ENCODE measurements around the gene MIPEP. TPM values are rescaled to one million over a fixed set of nuclear protein-coding genes. Genes with fewer than 3 reads are reported as not detected.

The MIPEP gene
- polyA plus RNA-seq, 10 donors, result 7.4 to 21.6 (median 8.6) TPM

DNA sequence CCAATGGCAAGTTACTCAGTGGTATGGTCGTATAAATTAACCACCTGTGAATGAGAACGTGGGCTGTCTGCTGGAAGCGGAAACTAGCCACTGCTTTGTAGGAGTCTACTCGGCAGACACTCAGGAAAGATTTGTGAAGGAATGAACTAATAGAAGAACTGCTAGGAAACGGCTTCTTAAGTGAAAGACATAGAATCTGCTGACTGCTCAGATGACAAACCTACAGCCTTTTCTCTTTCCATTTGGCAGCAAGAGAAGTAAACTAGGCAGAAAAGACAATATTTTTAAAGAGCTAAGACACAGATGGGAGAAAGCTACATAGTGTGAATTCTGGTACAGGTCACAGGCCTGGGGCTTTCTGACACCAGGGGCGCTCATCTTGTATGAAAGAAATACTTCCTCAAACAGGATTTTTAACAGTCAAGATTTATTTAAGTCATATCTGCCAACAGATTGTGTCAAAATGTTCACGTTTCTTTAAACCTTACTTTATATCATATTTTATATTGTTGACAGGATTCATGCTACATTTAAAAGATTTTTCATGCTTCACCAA lies 78.4 kb downstream of the MIPEP start:
- peak in 1 of 3 donors; percentile 34 for DNase-seq

DNA sequence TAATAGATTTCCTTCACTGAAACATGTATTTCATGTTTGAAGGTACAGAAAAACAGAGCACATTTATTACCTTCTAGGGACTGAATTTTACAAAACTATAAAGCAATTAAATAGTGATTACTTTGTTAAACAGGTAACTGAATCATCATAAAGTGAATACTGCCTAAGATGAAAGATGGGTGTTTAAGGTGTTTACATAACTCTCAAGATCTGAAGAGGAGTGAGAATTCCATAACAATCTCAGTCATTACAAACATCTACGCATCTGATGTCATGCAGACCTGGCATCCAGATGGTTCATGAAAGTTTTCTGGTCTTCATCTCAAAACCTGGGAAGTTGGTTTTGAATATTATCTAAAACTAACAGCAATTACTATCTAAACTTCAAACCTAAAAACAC lies 80.4 kb downstream of the MIPEP start:
- no peak for DNase-seq

DNA sequence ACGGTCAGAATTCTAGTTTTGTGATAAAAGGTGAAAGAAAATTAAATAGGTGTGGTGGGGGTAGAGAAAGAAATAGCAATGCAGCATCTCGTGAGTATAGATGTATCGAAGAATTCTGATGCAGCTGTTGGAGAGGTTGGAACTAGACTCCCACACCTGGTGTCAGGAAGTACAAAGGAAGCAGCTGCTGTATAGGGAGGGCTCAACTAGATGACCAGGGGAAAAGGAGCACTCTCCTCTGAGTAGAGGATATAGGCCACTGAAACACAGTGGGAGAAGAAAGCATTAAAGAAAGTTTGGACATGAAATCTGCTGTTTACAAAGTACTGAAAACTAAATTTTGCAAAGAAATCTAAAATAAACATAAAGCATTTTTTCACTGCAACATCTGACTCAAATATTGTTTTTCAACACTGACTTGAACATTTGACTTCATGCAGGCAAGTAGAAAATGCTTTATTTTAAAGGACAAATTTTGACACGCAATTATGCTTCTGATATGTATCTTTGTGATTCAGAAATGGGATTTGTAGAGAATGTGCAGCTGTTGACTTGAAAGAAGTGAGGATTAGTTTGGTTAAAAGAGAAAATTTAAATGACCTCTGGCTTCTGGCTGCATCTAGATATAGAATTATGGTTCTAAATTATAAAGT lies 82.2 kb downstream of the MIPEP start:
- no peak for DNase-seq

DNA sequence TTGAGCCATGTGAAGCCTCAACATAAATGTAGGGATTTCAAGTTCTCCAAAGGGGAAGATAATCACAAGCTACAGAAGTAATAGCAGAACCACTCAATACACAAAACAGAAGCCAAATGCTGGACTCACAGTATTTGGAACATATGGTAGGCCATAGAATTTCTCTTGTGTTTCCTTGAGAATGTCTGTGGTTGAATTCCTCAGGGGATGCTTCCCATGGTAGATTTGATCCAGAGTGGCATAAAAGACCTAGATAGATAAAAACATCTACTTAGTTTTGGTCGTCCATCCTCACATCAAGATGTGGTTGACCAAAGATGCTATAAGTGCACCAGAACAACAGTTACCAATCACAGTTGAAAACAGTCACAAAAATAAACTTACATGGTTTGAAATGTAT lies 83.4 kb downstream of the MIPEP start:
- DNase-seq, result no peak

DNA sequence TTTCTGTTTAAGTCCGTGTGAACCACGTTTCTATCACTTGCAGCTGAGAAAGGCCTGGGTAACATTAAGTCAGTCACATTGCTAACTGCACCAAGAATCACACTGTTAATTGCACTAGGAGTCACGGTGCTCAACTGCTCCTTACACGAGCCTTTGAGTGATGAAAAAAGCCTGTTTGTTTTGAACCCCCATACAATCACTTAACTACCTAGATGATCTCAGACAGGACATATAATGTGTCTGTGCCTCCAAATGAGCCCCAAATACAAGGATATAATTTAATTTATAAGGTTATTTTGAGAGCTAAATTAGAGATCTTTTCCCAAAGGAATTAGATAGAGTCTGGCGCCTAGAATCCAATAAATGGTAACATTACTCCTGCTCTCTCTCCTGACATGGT lies 84.1 kb downstream of the MIPEP start:
- no peak for DNase-seq

DNA sequence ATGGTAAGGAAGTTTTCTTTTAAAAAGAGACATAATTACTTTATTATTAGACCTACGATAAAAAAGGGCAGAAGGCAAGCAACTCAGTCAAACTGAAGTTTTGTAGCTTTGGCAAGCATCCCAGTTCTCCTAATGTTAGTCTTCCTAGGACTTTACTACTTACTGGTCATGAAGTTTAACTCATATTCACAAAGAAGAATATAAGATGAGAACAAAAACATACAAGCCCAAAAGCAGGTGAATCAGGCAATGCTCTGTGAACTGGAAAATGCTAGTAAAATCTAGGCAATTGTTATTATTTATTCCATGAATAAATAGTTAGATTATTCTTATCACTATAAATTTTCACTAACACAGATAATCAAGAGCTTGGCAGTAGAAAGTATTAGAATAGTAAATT lies 85.0 kb downstream of the MIPEP start:
- DNase-seq, result no peak

DNA sequence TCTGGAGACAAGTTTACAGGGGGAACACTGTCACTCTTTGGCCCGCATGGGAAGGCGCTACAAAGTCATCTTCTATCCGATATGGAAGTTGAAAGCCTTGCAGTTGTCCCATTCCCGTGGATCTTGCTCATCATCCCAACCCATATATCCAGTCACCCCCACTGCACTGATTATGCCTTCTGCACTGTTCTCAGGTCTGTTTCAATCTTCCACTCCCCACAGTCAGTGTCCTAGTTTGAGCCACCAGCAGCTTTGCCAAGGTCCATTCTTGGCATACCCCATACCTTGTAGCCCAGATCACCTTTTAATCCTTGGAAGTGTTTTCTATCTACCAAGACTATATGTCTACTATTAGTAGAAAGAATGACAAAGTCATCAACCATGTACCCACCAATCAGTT lies 88.1 kb downstream of the MIPEP start:
- DNase-seq, result no peak

DNA sequence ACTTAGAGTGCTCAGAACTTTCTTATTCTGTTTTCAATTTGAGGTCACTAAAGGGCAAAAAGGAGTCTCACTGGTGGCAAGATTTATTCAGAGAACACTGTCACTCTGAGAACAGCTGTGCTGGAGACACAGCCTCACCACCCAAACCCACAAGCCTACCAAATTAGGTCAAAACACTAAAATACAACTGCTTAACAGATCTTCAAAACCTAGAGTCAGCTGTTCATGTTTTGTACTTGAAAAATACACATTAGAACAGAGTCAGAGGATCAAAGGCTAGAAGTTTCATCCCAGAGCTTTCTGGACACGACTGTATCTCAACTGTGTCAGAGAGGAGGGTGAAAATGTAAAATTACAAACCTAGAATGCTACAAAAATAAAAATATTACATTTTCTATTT lies 89.3 kb downstream of the MIPEP start:
- DNase-seq, result peak in 1 of 3 donors; percentile 26

DNA sequence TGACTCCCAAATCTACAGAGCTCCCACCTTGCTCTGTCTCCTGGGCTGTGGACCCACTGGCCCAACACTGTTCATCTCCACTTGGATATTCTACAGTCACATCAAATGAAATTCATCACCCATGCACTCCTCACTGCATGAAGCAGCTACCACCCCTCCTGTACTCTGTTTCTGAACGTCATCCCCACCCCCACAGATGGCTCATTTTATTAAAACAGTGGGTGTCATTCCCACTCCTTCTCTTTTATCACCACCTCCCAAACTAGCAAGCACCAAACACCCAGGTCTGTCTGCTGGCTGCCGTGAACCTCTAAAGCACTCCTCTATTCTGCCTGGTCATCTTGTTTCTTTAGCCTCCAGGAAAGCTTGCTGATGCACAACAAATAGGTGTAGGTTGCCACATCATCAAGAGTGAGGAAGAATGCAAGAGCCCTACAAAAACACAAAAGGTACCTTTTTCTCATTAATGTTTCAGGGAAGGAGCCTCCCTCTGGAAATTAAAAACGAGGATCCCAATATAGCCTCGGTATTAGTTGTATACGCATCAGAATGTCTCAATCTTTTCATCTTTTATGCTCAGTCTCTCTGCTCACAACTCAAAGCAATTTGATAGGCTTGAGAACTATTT lies 91.8 kb downstream of the MIPEP start:
- no peak for DNase-seq

DNA sequence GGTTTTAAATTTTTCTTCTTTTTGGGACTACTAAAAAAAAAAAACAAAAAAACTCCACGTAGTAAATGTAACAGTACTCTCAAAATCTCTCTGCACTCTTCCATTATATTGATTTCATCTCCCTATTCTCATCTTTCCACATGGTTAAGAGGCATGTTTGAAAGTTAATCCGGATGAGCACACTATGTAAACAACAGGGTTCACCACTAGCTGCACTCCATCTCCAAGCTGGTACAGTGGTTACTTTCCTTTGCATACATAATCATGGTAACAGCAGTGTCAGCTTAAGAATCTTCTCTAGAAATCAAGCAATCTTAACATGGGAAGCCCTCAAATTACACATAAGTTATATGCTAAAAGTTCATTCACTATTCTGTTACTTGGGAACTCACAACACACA lies 92.6 kb downstream of the MIPEP start:
- no peak for DNase-seq

DNA sequence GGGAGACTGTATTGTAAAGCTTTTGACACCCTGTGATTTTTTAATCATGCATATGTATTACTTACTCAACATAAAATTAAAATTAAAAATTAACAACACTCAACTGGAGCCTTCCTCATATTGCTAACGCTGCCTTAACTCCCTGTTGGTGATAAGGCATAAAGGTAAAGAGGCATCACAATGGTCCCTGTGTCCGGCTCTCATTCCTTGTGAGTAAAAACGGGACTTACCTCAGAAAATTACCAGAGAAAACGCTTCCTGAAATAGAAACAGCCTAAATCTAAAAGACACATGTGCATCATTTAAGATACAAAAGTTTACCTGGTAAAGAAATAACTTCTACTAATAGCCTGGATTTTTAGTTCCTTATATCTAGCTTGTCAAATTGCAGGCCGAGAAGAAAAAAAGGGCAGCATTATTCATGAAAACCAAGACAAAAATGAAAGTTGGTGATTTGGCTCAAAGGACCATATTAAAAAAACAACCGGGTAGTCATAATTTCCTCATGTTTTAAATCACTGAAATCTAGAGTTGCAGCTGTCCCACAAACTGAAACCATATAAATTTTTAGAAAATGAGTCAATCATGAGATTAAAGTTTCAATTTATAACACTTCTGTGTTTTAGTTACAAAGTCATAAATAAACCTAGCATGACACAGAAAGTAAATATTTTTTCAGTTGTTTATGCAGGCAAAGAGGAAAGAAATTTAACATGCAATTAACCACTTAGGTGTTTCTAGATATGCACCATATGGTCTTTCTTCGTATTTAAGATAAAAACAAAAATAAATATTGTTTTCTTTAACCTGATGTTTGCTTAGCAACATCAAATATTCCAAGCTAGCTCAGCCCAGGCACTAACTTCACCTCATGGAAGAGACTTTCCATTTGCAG lies 94.7 kb downstream of the MIPEP start:
- peak in 1 of 3 donors; percentile 53 for DNase-seq

DNA sequence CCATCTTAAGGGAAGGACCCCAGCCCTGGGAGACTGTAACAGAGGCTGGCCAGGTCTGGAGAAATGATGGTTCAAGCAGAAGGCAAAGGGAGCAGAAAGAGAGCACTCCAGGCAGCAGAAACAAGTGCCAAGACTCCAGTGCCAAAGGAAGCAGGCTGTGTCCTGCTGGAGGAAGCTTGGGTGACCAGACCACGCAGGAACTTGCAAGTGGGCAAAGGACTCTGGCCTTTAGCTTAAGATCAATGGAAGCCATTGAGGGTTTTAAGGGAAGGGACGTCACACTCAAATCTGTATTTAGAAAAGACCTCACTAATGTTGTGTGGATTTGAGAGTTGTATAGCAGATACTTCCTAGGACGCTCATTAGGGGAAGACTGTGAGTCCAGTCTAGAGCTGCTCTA lies 95.5 kb downstream of the MIPEP start:
- DNase-seq, result no peak

DNA sequence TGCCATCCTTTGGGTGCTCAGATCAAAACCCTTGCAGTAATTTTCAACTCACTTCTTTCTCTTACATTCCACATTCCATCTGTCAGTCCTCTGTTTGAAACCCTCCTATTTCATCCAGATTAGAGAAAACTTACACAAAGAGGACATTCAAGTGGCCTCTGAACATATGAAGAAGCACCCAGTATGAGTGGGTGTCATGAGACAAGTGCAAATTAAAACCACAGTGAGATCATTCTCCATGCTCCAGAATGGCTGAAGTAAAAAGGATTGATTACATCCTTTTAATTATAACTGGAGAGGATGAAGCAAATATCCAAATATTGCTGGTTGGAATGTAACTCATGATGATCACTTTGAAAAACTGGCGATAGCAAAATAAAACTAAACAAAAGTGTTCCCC lies 96.5 kb downstream of the MIPEP start:
- DNase-seq, result no peak

DNA sequence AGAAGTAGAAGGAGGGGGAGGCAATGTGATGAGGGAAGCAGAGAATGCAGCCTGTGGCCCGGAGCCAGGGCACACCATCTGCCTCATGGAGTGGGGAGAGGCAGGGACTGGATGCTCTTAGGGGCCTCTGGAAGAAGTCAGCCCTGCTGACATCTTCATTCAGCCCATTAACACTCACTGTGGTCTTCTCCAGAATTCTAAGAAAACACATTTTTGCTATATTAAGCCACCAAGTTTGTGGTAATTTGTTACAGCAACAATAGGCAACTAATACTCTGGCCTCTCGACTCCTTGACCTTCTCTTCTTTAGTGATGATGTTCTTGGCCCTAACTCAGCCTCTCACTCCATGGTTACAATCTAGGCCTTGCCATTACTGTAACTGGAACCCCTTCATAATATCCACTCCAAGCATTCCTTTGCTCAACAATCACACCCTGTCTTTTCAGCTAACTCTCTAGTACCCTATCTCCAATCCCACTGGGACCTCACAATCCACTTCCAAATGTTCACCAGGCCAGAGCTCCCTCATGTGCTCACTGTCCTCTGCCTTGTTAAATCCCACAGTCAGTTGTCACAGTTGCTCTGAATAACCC lies 98.5 kb downstream of the MIPEP start:
- peak in 2 of 3 donors; percentile 35 to 87 for DNase-seq

DNA sequence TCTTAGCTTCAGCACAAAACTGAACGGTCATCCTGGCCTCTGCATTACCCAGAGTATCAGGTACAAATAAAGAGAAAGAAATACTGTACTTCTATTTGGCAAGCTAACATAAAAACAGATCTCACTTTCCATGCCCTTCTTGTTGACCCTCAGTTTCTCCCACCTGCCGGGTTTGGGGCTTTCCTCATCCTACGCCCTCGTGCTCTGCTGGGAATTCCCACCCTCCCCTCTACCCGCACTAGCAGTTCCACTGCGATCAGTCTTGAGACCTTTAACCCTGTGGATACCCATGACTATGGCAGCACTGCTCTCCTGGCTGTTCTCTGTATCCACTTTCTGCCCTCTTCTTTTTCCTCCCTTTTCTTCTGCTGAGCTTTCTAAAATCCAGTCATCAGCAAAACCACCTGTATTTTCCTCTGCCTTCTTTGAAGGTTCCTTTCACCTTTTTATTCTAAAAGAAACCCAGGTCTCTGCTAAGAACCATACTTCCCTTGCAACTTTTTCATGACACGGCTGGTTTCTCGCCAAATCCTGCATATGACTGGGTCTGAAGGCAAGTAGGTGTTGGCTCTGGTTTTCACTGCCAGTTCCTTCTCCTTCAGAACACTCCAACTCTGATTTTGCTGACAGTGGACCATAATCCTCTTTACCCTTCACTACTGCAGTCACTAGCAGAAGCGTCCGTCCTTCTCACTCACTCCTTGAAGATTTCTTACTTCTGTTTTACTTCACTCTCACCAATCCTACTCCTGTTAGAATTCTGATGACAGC lies 99.4 kb downstream of the MIPEP start:
- DNase-seq, result no peak

DNA sequence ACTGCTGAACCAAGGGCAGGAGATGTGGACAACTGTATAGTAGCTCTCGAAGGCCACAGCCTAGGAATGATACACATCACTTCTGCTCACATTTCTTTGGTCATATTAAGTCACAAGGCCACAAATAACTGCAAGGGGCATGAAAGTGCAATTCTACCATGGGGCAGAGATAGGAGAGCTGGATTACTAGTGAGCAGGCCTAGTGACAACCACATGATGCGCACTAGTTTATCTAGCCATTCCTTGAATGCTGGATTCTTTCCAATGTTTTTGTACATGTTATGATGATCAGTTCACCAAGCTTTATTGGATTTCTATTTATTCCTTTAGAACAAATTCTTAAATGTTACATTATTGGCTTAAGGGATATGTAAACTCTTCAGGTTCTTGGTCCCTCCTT lies 100.7 kb downstream of the MIPEP start:
- DNase-seq, result no peak

DNA sequence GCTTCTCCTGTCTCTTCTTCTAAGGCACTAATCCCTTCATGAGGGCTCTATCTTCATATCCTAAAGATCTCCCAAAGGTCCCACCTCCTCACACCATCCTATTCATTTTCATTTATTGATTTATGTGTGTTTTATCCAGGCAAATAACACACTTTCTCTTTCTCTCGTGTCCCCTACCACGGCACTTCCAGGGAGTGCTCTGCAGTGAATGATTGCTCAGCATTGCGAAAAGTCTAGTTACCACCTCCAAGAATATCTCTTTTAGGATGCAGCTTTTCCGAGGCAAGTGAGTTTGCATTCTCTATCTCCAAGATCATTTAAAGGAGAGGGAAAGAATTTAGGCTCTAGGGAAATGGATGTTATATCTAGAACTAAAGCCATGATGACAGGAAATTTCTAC lies 101.7 kb downstream of the MIPEP start:
- no peak for DNase-seq

DNA sequence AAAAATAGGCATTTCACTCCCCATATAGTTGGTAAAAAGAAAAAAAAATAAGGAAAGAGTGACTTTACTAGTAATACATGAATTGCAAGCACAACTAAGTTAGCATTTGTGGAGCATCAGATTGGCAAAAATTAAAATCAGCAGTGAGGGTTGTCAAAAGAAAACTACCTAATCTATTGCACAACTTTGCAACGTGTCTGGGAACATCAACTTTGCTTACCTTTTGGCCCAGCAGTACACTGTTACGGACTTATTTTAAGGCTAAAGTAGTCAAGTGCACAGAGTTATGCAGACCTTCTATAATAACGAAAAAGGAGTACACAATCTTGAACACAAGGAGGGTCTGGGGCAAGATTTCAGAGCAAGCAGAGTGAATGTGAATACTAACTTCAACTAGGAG lies 102.6 kb downstream of the MIPEP start:
- no peak for DNase-seq

DNA sequence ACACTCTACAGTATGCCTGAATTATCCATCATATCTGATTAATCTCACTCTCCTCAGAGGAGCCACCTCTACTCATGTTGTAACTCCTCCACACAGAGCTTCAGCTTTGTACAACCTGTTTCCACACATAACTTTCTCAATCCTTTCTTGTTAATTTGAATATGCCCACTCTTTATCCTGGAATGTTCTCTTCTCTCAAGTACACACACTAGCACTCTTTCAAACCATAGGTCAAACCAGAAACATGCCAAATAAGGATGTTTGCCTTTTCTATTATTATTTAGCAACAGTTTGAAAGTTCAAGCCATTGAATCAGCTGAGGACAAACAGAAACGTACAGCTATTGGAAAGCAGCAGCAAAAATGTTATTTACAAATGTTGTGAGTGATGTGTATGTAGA lies 110.3 kb downstream of the MIPEP start:
- no peak for DNase-seq

DNA sequence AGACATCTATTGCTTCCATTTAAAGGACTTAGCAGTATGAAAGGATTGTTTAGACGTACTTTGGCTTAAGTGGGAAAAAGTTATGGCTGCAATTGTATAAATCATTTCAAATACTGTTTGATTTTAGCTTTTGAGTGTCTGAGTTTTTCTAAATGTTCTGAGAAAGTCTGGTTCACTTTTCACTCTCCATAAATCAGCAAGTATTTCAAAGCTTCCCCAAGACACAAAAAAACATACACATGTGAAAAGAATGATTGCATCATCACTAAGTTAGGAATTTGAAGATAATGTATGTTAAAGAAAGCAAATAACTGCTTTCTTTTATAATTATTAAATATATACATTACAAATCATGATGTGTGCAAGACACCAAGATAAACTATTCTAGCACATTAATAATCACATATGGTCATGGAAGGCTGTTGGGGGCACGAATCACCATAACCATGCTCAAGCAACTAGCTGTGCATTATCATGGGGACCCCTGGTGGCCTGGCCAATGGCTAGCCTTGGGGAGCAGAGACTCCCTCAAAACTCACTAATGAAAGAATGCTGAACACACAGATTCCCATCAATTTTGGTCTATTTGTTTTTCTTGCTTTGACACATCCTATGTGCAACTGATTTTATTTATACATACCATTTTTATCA lies 111.1 kb downstream of the MIPEP start:
- no peak for DNase-seq

DNA sequence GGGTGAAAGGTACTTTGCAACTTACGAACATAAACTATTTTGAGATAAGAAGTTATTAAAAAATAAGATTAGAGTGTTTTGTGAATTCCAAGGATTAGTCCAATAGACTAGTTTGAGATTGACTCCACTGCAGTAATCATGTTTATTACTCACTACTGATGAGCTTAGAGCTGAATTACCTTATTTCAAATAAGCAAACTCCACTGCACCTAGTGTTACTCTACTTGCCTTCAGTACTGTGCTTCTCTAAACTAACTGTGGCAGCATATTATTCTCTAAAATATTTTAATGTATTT lies 111.7 kb downstream of the MIPEP start:
- no peak for DNase-seq

Data from muscle of back (tissue), 11 donors.